ENCODE measurements around the gene GGT5. TPM values are rescaled to one million over a fixed set of nuclear protein-coding genes. Genes with fewer than 3 reads are reported as not detected.
A peak's percentile ranks its signal among the peaks of the same experiment; 100 is the strongest.
"Not testable (repeated sequence)": the region's sequence is repeated elsewhere in the genome, so short reads cannot be mapped to it uniquely, and the experiment has no call there.

The GGT5 gene
- polyA plus RNA-seq, 3 donors from 2014 or later, result not detected

DNA sequence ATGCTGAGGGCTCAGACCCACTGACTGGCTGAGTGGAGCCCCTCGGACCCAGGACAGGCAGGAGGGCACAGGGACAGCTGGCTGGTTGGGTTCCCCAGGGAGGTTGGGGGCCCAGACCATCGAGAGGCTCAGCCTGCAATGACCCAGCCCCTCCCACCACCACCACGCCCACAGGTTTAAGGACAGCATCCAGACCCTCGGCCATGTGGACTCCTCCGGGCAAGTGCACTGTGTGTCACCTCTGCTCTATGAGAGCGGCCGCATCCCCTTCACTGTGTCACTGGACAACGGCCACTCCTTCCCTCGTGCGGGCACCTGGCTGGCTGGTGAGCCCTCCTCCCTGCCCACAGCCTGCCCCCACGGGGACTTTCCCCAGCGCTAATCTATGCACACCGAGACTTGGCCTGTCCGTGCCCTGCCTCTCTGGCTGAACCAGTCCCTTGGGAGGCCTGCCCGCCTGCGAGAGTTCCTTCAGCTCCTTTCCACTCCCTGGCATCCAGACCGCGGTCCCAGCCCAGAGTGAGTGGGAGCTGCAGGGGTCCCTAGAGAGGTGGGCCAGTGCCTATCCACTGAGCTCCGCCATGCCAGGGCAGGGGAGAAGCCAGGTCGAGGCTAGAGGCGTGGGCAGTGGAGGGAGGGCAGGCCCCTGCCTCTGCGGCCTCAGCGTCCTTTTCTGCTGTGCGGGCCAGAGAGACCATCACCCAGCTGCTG lies 61.4 kb downstream of the GGT5 start:
- H3K4me1 Mint-ChIP-seq, result no peaks in the 10 kb centered on the region
- H3K9me3 Mint-ChIP-seq, result no peaks in the 10 kb centered on the region
- no peak overlapping the region for H3K27ac Mint-ChIP-seq
- DNase-seq, result no peak
- H3K36me3 Mint-ChIP-seq, result no peaks in the 10 kb centered on the region
- H3K4me3 Mint-ChIP-seq, result no peak overlapping the region
- H3K27me3 Mint-ChIP-seq (ENCODE audit: low read depth in 3 of 3), result peaks cover 0 to 5% (median 4%) of the 10 kb centered on the region in 3 donors

DNA sequence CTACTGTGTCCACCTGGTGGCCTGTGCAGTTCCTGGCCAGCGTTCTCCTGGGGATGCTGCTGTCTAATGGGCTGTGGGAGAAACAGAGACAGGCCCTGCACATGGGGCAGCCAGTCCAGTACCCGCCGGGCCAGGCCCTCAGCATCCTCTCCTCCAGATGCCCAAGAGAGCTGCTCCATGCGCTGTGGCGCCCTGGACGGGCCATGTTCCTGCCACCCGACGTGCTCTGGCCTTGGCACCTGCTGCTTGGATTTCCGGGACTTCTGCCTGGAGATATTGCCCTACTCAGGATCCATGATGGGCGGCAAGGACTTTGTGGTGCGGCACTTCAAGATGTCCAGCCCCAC lies 62.0 kb downstream of the GGT5 start:
- H3K4me3 Mint-ChIP-seq; H3K36me3 Mint-ChIP-seq; H3K27ac Mint-ChIP-seq; DNase-seq; H3K9me3 Mint-ChIP-seq; H3K27me3 Mint-ChIP-seq (ENCODE audit: low read depth in 3 of 3); H3K4me1 Mint-ChIP-seq: not testable (repeated sequence)

DNA sequence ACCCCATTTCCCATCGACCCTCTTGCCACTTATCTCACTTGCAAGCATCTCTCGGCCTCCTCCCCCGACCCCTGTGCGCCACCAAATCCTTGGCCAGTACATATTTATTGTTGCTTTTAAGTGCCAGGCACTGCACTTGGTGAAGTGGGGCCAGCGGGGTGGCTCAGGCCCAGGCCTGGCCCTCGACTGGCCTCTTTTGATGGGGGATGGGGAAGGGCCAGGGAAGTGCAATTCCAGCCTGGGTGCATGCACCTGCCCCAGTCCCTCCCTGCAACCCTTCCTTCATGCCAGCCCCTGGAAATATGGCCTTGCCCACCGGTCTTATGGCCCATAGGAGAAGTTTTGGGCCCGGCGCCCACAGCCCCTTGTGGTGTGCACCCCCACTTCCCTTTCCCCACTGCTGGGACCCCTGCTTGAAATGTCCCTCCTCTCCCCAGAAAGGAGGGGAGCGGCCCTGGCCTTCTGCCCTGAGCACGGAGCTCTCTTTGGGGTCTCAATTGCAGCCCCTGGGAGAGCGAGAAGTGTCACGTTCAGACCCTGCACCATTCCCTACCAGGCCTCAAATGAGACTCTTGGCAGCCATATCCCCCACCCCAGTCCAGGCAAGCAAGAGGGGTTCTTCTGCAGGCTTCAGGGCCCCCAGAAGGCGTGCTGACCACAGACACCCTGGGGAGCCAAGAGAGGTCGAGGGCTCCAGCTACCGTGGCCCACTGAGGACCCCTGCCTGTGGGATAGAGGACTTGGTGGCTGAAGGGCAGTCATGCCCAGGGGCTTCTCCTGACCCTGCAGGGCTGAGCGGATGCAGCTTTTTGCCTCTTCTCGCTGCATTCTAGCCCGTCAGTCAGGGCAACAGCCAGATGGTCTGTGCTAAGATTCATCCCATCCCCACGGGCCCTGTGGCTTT lies 62.6 kb downstream of the GGT5 start:
- peaks cover 2 to 5% (median 4%) of the 10 kb centered on the region in 3 donors for H3K27me3 Mint-ChIP-seq (ENCODE audit: low read depth in 3 of 3)

DNA sequence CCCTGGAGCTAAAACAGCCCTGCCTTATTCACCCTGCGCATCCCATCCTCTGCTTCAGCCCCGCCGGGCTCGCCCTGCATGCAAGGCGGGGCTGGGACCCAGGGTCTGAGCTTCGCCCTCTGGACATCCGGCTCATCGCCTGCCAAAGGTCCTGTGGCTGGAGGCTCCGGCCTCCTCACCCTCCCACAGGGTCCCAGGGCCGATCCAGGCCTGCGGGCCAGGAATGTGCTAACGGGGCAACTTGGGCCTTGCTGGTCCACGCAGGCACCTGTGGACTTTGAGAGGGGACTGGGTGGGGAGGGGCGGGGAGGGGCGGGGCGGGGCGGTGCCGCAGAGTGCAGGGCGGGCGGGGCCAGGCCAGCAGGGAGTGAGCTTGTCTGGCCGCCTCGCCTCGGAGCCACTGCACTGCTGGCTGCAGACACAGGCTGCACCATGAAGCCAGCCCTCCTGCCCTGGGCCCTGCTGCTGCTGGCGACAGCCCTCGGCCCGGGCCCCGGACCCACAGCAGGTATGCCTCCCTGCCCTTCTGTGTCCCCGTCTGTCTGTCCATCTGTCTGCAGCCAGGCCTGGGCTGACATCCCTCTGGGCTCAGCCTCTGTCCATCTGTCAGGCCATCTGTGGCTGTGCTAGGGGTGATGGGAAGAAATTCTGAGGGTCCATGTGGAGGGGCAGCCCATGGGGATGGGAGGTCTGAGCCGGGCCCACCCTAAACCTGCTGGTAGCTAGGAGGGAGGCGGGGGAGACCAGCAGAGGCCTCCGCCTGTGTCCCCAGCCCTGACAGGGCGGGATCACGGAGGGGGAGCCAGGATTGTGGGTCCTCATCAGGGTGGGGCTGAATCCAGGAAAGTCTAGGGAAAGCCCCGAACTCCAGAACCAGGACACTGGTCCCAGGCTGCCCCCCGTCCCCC lies 63.5 kb downstream of the GGT5 start, which contains the start of gene SUSD2:
Gene SUSD2, plus strand, starts transcription at position 400 of the 908 bp plus-strand sequence. Its CDS starts 33 bp downstream, at position 433.
- Mint-ChIP-seq H3K27ac (no peak within 1 kb of the TSS), H3K4me3 (no peak within 1 kb of the TSS), H3K4me1 (no peaks in the 10 kb centered on the region), H3K27me3 (ENCODE audit: low read depth in 3 of 3) (peaks cover 2 to 5% (median 4%) of the 10 kb centered on the region in 3 donors), H3K9me3 (no peaks in the 10 kb centered on the region), H3K36me3 (no peaks in the 10 kb centered on the region)
- no peak for DNase-seq

More for the DNA sequence above, 62.6 kb downstream of the GGT5 start:
- H3K9me3 Mint-ChIP-seq, result no peaks in the 10 kb centered on the region
- no peaks in the 10 kb centered on the region for H3K4me1 Mint-ChIP-seq
- no peak overlapping the region for H3K4me3 Mint-ChIP-seq
- no peaks in the 10 kb centered on the region for H3K36me3 Mint-ChIP-seq
- H3K27ac Mint-ChIP-seq, result no peak overlapping the region
- no peak for DNase-seq

DNA sequence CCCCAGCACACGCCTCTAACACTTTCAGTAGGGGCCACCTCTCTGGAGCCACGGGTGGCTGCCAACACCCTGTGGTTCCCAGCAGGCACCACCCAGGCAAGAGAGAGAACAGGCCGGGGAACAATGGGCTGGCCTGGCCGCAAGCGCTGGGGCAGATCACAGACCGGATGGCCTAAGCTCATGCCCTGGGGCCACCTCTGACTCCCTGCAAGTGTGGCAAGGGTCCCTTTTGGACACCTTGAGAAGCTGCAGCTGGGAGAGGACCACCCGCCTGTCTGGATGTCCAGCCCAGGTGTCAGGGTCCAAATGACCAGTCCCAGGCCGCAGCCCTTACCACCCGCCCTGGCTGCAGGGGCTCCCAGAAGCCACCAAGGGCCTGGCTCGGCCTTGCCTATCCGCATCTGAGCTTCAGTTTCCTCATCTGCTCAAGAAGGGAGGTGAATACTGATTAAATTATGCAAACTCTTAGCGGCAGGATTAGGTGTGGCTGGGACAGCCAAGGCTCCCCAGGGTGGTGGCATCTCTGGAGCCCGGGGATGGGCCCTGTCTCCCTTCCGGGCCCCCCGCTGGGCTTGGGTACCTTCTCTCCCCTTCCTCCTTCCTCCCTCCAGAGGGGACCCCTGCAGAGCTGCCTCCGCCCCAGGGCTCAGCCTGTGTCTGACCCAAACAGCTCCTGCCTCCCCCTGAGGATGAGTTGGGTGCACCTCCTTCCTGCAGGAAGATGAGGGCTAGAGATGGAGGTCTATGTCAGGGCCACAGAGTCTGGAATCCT lies 64.4 kb downstream of the GGT5 start:
- Mint-ChIP-seq H3K27ac (no peak overlapping the region), H3K36me3 (no peaks in the 10 kb centered on the region), H3K4me3 (no peak overlapping the region), H3K27me3 (ENCODE audit: low read depth in 3 of 3) (peaks cover 2 to 8% (median 5%) of the 10 kb centered on the region in 3 donors), H3K9me3 (no peaks in the 10 kb centered on the region), H3K4me1 (no peaks in the 10 kb centered on the region)
- no peak for DNase-seq

DNA sequence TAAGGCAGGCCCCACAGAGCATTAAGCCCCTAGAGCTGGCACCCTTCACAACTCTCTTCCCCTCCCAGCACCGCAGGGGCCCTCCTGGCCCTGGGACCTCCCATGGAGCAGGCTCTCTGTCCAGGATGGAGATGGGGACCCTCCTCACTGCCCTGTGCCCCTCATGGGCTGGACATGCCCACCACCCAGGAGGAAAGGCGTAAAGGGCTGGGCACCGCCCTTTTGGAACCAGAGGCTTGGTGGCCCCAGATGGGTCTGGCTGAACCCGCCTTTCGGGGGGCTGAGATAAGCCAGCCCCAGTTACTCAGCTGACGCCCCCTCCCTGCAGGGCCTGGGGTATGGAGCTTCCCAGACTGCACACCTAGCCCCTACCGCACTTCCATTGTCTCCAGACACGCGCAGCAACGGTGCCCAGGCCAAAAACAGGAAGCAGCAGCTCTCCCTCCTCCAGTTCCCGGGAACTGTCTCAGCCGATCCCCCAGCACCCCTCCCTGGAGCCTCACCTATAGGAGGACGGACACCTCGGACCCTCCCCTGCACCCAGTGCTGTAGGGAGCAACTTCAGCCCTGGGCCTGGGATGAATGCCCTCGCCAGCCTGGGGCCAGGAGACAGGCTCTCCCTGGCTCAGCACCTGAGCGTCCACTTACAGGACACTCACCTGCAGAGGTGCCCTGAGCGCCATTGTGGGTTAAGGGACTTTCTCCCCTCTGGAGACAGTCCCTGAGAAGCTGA lies 65.2 kb downstream of the GGT5 start:
- no peaks in the 10 kb centered on the region for H3K4me1 Mint-ChIP-seq
- H3K27me3 Mint-ChIP-seq (ENCODE audit: low read depth in 3 of 3), result peaks cover 2 to 8% (median 5%) of the 10 kb centered on the region in 3 donors
- no peaks in the 10 kb centered on the region for H3K36me3 Mint-ChIP-seq
- H3K9me3 Mint-ChIP-seq, result no peaks in the 10 kb centered on the region
- H3K27ac Mint-ChIP-seq, result peak overlapping the region in 1 of 6 donors; percentile 28
- H3K4me3 Mint-ChIP-seq, result no peak overlapping the region
- no peak for DNase-seq

DNA sequence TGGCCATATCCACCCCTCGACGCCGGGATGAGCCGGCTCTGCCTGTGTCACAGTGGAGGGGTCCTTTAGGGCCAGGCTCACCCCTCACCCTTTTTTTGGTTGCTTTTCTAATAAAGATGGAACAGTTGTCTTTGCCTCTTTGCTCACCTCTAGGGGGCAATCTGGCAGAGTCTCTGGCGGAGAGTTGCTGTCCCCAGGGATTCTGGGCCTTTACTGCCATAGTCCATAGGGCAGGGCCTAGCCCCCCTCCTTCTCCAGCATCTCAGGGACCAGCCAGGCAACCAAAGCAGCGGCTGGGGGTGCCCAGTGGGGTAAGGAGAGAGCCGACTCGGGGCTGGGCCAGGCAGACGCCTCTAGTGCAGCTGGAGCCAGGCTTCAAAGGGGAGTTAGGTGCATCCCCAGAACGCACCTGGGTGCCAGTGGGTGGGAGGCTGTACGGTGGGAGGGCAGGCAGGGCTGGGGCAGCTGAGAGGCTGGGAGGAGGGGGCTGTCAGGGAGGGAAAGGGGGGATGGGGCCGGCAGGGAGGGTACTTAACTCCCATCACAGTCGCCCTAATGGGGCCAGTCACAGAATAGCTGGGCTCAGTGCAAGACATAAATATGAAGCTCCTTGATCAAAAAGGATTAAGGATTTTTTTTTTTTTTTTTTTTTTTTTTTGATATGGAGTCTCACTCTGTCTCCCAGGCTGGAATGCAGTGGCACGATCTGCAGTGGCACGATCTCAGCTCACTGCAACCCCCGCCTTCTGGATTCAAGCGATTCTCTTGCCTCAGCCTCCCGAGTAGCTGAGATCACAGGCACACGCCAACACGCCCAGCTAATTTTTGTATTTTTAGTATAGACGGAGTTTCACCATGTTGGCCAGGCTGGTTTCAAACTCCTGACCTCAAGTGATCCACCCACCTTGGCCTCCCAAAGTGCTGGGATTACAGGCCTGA lies 66.1 kb downstream of the GGT5 start:
- Mint-ChIP-seq H3K27ac (peak overlapping the region in 1 of 6 donors; percentile 28), H3K4me1 (no peaks in the 10 kb centered on the region)
- DNase-seq, result no peak

DNA sequence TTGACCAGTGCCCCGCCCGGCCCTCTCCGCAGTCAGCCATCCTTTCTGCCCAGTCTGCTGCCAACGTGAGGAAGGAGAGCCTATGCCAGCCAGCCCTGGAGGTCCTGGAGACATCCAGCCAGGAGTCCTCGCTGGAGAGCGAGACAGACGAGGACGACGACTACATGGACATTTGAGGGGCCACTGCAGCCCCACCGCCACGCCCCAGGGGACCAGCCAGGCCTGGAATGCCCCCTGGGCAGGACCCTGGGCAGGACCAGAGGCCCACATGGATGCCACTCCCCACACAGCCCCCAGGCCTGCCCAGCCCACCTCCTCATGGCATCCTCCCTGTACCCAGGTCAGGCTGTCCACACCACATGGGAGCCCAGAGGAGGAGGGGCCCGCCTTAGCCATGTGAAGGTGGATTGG lies 66.9 kb downstream of the GGT5 start:
- H3K27ac Mint-ChIP-seq, result no peak overlapping the region
- H3K4me3 Mint-ChIP-seq, result no peak overlapping the region
- no peak for DNase-seq
- no peaks in the 10 kb centered on the region for H3K4me1 Mint-ChIP-seq
- peaks cover 2 to 8% (median 3%) of the 10 kb centered on the region in 3 donors for H3K27me3 Mint-ChIP-seq (ENCODE audit: low read depth in 3 of 3)
- peaks cover 0 to 7% (median 0%) of the 10 kb centered on the region in 3 donors for H3K36me3 Mint-ChIP-seq
- H3K9me3 Mint-ChIP-seq, result no peaks in the 10 kb centered on the region

More for the DNA sequence above, 66.1 kb downstream of the GGT5 start:
- Mint-ChIP-seq H3K4me3 (no peak overlapping the region), H3K9me3 (no peaks in the 10 kb centered on the region), H3K36me3 (no peaks in the 10 kb centered on the region), H3K27me3 (ENCODE audit: low read depth in 3 of 3) (peaks cover 2 to 8% (median 3%) of the 10 kb centered on the region in 3 donors)

DNA sequence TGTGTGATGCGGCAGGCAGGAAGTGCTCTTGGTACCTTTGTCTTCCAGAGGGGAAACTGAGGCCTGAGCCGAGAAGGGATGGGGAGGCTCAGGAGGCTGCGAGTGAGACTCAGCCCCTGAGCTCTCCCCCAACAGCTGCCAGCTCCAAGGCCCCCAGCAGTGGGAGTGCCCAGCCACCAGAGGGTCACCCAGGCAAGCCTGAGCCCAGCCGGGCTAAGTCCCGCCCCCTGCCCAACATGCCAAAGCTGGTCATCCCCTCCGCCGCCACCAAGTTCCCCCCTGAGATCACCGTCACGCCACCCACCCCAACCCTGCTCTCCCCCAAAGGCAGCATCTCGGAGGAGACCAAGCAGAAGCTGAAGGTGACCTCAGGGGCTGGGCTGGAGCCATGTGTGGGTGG lies 67.4 kb downstream of the GGT5 start:
- Mint-ChIP-seq H3K9me3 (no peaks in the 10 kb centered on the region), H3K36me3 (peaks cover 0 to 9% (median 0%) of the 10 kb centered on the region in 3 donors), H3K27ac (no peak overlapping the region), H3K4me1 (no peaks in the 10 kb centered on the region), H3K4me3 (no peak overlapping the region), H3K27me3 (ENCODE audit: low read depth in 3 of 3) (peaks cover 2 to 8% (median 3%) of the 10 kb centered on the region in 3 donors)
- DNase-seq, result no peak

DNA sequence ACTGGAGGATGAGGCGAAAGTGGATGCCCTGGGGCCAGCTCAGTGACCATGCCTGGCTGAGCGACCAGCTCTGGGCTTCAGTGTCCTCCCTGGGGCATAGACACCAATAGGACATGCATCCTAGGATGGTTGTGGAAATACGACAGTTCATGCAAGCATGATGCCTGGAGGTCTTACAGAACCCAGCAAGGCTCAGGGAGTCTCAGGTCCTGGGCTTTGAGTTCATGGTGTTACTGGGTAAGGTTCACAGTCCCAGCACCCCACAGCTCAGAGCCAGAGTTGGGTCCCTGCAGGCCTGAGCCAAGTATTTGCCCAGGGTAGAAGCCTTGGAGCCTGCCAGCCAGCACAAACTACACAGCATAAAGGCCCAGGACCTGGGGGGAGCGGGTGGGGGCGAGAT lies 67.8 kb downstream of the GGT5 start:
- H3K36me3 Mint-ChIP-seq, result peaks cover 0 to 9% (median 0%) of the 10 kb centered on the region in 3 donors
- DNase-seq, result no peak

DNA sequence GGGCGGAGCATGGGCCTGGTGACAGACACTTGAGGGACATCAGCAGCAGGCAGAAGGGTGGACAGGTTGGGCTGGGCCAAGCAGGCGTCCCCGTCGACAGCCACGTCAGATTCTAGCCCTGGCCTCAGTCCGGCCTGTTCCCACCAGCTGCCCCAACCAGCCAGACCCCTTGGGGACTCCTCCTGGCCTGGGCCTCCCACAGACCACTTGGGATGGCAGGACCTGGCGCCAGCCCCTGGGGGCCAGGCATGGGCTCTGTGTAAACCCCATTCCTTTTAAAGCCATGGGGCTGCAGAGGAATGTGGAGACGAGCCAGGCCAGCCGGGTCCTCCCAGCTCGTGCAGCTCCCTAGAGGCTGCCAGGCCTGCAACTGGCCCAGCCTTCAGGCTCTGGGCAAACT lies 68.3 kb downstream of the GGT5 start:
- Mint-ChIP-seq H3K9me3 (no peaks in the 10 kb centered on the region), H3K36me3 (peaks cover 0 to 9% (median 0%) of the 10 kb centered on the region in 3 donors), H3K27ac (no peak overlapping the region), H3K4me1 (no peaks in the 10 kb centered on the region), H3K4me3 (no peak overlapping the region), H3K27me3 (ENCODE audit: low read depth in 3 of 3) (peaks cover 2 to 8% (median 2%) of the 10 kb centered on the region in 3 donors)
- no peak for DNase-seq

More for the DNA sequence above, 67.8 kb downstream of the GGT5 start:
- H3K9me3 Mint-ChIP-seq, result no peaks in the 10 kb centered on the region
- peaks cover 2 to 8% (median 2%) of the 10 kb centered on the region in 3 donors for H3K27me3 Mint-ChIP-seq (ENCODE audit: low read depth in 3 of 3)
- no peak overlapping the region for H3K4me3 Mint-ChIP-seq
- no peaks in the 10 kb centered on the region for H3K4me1 Mint-ChIP-seq
- H3K27ac Mint-ChIP-seq, result no peak overlapping the region
